Subcutaneous adipose tissue (tissue), 4 donors: Measurements from ENCODE around the gene GPR39. TPM values are rescaled to one million over a fixed set of nuclear protein-coding genes. Genes with fewer than 3 reads are reported as not detected.

Experiments used
- total RNA-seq, 4 donors: library from RNA; depleted of rRNA; stranded (reverse); fragments of >200 nt; gene quantifications; one replicate each; pipeline ENCODE4 v1.1.0, GENCODE V29; 2016
- TF ChIP-seq, protein P1 (sequence below): fragments of 450-650 bp; IDR thresholded peaks from one replicate; pipeline ENCODE4 v1.5.1; 2016; ENCODE audit warnings: low read depth, mild to moderate bottlenecking, control low read depth, antibody characterized with exemption, moderate library complexity

Gene GPR39
- total RNA-seq, 4 donors from 2014 or later: 0.34 to 1.5 (median 0.66) TPM; not detected in 1

DNA sequence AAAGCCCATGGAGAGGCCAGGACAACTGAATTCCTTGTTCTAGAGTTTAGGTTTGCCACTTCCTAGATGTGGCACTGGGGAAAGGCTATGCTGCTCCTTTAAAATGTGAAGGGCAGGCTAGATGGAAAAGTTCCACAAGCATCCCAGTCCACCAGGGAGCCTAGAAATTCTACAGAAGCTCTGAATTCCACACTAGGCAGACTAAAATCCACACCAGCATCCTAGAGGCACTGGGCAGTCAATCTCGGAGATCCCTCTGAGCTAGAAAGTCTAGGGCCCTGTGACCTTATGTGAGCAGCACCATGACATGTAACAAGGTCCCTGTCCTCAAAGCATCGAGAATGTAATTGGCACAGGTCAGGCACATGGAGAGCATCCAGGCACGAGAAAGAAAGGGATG is 181.9 kb downstream of the GPR39 start:
- TF ChIP-seq, protein P1, sequence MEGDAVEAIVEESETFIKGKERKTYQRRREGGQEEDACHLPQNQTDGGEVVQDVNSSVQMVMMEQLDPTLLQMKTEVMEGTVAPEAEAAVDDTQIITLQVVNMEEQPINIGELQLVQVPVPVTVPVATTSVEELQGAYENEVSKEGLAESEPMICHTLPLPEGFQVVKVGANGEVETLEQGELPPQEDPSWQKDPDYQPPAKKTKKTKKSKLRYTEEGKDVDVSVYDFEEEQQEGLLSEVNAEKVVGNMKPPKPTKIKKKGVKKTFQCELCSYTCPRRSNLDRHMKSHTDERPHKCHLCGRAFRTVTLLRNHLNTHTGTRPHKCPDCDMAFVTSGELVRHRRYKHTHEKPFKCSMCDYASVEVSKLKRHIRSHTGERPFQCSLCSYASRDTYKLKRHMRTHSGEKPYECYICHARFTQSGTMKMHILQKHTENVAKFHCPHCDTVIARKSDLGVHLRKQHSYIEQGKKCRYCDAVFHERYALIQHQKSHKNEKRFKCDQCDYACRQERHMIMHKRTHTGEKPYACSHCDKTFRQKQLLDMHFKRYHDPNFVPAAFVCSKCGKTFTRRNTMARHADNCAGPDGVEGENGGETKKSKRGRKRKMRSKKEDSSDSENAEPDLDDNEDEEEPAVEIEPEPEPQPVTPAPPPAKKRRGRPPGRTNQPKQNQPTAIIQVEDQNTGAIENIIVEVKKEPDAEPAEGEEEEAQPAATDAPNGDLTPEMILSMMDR: no peak

DNA sequence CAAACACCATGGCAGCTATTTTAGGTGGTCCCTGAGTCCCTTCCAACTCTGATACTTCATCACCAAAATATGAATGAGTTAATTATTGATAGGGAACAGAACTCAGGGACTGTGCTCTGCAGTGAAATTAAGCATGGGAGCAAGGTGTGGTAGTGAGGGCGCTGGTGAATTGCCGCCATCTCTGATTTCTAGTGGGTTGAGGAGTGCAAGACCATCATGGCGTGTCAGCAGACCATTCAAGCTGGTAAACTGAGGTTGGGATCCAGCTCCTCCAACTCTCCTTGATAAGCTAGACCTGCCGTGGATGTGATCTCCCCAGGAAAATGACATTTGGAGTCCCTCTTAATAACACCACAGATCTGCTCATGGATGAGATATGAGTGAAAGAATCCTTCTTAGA is 183.0 kb downstream of the GPR39 start:
- TF ChIP-seq, protein P1: no peak

DNA sequence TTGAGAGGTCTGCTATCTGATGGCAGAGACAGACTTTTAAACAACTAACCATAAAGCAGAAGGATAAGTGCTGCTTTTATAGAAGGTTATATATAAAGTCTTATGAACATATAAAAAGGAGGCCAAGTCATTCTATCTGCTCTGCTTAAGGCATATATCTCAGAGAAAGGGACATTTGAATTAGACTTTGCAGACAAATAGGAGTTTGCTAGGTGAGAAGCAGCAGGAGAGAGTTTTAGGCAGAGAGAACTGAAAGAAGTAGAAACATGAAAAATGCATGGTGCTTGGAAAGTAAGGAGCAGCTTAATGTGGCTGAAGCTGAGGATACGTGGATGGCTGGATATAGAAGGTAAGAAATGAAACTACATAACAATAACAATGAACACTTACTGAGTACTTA is 188.0 kb downstream of the GPR39 start:
- TF ChIP-seq, protein P1: no peak

DNA sequence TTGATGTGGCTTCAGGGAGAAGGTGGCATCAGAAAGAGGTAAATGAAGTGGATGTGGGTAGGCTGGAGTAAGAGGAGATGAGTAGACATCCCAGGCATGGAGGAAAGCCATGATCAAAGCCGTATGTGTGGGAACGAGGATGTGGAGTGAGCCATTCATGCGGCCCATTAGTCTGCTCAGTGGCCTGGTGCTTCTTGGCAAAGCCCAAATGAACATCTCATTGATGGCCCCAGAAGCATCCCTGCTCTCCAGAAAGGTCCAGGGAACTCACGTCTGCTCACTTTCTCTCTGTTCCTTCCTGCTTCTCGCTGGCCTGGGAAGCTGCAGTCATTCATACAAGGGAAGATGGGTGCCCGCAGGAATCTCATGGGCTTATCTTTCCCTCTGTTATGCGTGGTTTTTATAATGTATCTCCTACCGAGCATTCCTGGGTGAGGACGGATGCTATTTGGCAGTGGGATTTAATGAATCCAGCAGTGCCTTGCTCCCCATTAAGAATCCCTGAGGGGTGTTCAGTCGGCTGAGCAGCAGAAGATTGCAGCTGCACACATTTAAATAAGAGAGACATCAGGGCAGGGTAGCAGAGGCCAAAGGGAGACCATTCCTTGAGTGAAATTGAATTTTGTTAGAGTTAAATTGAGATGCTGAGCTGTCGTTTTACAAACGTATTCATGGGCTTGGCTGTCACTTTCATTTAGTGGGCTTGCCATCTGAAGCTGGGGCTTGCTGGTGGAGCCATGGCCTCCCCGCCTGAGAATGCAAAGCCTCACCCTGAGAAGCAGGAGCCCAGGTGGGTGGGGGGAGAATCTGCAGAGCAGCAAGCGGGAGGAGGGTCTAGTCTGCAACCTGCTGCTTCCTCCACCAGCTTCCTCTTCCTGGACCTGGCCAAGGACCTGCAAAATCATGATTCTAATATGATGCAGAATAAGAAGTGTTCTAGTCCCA is 188.9 kb downstream of the GPR39 start:
- TF ChIP-seq, protein P1: no peak

DNA sequence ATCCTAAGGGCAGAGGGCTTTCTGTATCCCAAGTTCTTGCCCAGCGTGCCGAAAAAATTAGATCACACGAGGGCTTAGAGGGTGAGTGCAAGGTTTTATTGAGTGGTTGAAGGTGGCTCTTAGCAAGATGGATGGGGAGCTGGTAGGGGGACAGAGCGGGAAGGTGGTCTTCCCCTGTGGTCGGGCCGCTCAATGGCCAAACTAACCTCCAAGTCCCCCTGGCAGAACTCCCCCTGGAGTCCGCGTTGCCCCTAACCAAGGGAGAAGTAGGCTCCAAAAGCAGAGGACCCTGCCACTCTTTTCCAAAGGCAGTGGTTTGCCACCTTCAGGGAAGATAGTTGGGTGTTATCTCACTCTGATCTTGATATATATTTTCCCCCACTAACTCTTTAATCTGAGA is 190.0 kb downstream of the GPR39 start:
- TF ChIP-seq, protein P1: no peak

DNA sequence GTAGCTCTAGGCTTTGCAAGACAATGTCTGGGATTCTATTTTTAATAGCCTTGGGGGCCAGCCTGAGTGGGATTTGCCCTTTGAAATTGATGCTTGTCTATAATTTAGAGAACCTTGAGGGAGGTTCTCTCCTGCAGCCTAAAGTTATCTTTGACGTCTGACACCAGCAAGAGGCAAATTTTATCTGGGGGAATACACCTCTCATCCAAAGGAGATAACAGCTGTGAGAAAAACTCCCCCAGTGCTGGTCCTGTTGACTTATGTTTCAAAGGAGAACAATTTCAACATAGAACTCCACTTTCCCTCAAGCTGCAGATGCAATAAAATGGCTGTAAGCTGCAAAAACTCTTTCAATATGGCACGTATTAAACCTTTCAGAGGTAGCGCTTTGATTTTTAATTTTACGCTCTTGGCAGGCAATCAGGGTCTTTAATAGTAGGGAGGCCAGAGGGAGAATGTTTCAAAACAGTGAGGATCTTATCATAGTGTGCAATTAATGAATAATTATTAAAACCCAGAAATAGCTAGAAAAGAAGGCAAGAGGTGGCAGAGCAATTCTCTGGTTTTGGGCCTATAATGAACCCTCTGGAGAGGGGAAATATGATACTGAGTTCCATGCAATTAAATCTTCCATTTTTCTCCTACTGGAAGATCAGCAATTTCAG is 191.0 kb downstream of the GPR39 start:
- TF ChIP-seq, protein P1: no peak

DNA sequence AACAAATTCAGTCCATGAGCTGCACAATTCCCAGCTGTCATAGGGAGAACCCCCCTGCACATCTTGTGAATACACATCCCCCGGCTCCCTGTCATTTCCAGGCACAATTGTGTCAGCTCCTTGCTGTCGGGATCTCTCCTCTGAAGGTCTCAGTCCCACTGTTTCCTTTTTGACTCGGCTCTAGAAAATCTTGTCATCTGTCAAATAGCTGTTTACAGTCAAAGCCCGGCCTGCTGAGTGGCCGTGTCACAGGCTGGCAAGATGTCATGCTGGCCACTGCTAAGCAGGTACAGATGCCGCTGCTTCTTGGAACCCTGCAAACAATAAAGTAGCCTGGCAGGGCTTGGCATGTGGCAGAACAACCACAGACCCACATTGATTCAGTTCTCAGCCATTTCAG is 191.7 kb downstream of the GPR39 start:
- TF ChIP-seq, protein P1: no peak
